Measurements from ENCODE around the gene RAB36.

The RAB36 gene

DNA sequence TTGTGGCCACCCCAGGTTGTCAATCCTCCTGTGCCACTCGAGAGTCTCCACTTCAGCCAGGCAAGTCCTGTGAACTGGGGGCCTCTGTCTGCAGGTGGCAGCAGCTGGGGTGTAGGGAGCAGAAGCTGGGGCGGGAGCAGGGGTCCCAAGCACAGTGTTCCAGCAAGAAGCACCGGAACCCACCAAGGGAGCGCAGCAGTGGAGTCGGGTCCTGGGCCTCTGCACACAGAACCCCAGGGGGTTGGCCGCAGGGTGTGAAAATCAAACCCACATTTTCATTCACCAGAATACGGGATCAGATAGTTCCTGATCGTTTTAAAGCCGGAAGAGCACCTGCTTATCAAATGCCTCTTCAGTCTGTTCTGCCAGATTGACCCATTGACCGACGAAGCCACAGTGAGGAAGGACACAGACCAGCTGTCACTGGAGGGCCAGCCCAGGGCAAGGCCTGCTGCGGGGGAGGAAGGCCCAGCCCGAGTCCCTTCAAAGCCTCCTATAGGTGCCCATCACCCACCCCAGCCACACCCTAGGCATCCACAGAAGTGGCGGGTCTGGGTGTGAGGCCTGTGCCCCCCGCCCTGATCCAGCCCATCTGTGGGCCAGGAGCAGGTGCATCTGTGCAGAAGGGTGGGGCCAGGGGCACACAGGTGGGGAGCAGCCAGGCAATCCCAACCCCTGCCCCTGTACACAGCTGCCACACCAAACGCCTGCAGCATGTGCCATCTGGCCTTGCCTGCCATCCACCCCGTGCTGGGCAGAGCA is 37.6 kb upstream of the RAB36 start:
- no peak for TF ChIP-seq POLR2AphosphoS5 (IDR thresholded peaks at IDR 0.05; ENCODE audit: low read depth, low read length)
- no peak for TF ChIP-seq TAF1 (IDR thresholded peaks at IDR 0.05; ENCODE audit: borderline replicate concordance, insufficient read depth, low read length)
- TF ChIP-seq SIN3A (IDR thresholded peaks at IDR 0.05; ENCODE audit: borderline replicate concordance, insufficient read depth, low read length) = no peak
- TF ChIP-seq, protein P1, sequence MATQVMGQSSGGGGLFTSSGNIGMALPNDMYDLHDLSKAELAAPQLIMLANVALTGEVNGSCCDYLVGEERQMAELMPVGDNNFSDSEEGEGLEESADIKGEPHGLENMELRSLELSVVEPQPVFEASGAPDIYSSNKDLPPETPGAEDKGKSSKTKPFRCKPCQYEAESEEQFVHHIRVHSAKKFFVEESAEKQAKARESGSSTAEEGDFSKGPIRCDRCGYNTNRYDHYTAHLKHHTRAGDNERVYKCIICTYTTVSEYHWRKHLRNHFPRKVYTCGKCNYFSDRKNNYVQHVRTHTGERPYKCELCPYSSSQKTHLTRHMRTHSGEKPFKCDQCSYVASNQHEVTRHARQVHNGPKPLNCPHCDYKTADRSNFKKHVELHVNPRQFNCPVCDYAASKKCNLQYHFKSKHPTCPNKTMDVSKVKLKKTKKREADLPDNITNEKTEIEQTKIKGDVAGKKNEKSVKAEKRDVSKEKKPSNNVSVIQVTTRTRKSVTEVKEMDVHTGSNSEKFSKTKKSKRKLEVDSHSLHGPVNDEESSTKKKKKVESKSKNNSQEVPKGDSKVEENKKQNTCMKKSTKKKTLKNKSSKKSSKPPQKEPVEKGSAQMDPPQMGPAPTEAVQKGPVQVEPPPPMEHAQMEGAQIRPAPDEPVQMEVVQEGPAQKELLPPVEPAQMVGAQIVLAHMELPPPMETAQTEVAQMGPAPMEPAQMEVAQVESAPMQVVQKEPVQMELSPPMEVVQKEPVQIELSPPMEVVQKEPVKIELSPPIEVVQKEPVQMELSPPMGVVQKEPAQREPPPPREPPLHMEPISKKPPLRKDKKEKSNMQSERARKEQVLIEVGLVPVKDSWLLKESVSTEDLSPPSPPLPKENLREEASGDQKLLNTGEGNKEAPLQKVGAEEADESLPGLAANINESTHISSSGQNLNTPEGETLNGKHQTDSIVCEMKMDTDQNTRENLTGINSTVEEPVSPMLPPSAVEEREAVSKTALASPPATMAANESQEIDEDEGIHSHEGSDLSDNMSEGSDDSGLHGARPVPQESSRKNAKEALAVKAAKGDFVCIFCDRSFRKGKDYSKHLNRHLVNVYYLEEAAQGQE (IDR thresholded peaks at IDR 0.05; ENCODE audit: insufficient read depth in 1 of 2, low read depth in 2 of 2, low read length in 2 of 2) = no peak
- no peak for TF ChIP-seq FOXP2 (optimal IDR thresholded peaks at IDR 0.05; ENCODE audit: borderline replicate concordance, extremely low read depth, extremely low read length, insufficient read depth)

DNA sequence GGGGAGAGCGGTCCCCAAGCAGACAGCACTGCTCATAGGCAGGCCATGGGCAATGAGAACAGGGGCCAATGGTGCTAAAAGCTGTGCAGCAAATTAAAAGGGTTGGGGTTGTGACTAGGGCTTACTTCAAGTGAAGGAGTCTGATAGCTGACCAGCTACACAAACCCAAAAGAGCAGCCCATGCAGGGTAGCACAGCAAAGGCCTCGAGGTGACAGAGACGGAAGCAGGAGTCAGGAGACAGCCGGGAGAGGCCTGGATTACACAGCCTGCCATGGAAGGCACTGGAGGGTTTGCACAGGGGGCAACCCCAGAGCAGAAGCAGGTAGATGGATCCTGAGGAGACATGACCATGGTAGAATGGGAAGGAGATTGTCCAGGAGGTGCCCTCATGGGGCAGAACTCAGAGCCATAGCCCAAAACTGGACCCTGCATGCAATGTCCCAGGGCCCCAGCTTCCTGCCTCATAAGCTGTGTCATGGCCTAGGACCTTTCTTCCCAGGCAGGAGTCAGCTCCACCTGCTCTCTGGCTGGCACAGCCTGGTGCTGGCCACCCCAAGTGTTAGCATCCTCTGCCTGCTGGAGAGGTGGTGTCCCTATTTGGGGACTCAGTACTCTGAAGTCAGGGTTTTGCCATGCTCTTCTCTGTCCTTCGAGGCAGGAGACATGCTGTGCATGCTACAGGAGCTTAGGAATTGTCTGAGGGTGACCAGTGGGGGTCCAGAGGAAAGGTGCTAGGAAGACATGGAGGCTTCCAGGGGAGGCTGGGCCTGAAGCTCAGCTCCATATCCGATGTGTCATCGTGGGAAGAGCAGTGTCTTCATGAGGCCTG is 36.8 kb upstream of the RAB36 start:
- TF ChIP-seq SIN3A (IDR thresholded peaks at IDR 0.05; ENCODE audit: borderline replicate concordance, insufficient read depth, low read length) (no peak), POLR2AphosphoS5 (IDR thresholded peaks at IDR 0.05; ENCODE audit: low read depth, low read length) (no peak), FOXP2 (optimal IDR thresholded peaks at IDR 0.05; ENCODE audit: borderline replicate concordance, extremely low read depth, extremely low read length, insufficient read depth) (no peak), TAF1 (IDR thresholded peaks at IDR 0.05; ENCODE audit: borderline replicate concordance, insufficient read depth, low read length) (no peak)
- TF ChIP-seq, protein P1 (IDR thresholded peaks at IDR 0.05; ENCODE audit: insufficient read depth in 1 of 2, low read depth in 2 of 2, low read length in 2 of 2) = no peak

DNA sequence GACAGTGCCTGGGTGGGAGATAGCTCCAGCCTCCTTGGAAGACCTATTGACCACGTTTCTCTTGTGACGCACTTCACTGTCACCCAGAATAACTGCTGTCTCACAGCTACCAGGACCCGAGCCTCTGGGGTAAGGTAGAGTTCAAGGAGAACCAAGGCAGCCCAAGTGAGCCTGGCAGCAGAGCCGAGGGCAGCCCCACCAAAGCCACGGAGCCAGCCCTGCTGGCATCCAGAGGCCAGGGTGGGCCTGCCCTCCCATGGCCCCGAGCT is 36.3 kb upstream of the RAB36 start:
- TF ChIP-seq SIN3A (IDR thresholded peaks at IDR 0.05; ENCODE audit: borderline replicate concordance, insufficient read depth, low read length) (no peak), FOXP2 (optimal IDR thresholded peaks at IDR 0.05; ENCODE audit: borderline replicate concordance, extremely low read depth, extremely low read length, insufficient read depth) (no peak), TAF1 (IDR thresholded peaks at IDR 0.05; ENCODE audit: borderline replicate concordance, insufficient read depth, low read length) (no peak), POLR2AphosphoS5 (IDR thresholded peaks at IDR 0.05; ENCODE audit: low read depth, low read length) (no peak)
- TF ChIP-seq, protein P1 (IDR thresholded peaks at IDR 0.05; ENCODE audit: insufficient read depth in 1 of 2, low read depth in 2 of 2, low read length in 2 of 2) = no peak

DNA sequence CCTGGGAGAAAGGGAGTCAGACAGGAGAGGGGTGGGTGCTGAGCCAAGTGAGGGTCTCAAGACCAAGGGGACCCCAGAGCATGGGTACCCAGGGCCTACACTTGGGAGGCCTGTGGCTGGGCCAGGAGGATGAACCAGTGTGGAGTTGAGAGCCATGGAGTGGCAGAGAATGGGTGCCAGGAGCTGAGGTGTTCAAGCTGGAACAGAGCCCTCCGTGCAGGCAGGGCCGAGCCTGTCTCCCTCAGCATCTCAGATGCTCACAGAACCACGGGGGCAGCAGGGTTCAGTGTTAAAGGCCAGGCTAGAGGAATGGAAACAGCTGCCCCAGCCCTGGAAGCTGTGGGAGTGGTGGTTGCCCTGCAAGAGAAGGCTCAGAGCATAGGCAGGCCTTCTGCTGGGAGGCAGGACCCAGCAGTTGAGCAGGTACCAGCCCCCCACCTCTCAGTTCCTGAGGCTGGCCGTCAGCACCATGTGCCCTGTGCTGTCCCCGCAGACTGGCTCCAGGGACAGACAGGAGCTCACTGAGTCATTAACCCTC is 35.8 kb upstream of the RAB36 start:
- TF ChIP-seq SIN3A (IDR thresholded peaks at IDR 0.05; ENCODE audit: borderline replicate concordance, insufficient read depth, low read length) (no peak), POLR2AphosphoS5 (IDR thresholded peaks at IDR 0.05; ENCODE audit: low read depth, low read length) (no peak), TAF1 (IDR thresholded peaks at IDR 0.05; ENCODE audit: borderline replicate concordance, insufficient read depth, low read length) (no peak), FOXP2 (optimal IDR thresholded peaks at IDR 0.05; ENCODE audit: borderline replicate concordance, extremely low read depth, extremely low read length, insufficient read depth) (no peak)
- TF ChIP-seq, protein P1 (IDR thresholded peaks at IDR 0.05; ENCODE audit: insufficient read depth in 1 of 2, low read depth in 2 of 2, low read length in 2 of 2) = no peak

Data from PFSK-1 (cell line).